GM12873 (cell line): Measurements from ENCODE around the gene CMTM5.

Source experiments
- TF ChIP-seq, protein P1 (sequence below): IDR thresholded peaks from 2 replicates; pipeline ENCODE4 v1.5.1; 2012; ENCODE audit warnings: low read depth, mild to moderate bottlenecking, moderate library complexity, low read length, control low read depth; ENCODE audit not compliant: insufficient read depth; ENCODE audit errors: missing control alignments

Gene CMTM5

DNA sequence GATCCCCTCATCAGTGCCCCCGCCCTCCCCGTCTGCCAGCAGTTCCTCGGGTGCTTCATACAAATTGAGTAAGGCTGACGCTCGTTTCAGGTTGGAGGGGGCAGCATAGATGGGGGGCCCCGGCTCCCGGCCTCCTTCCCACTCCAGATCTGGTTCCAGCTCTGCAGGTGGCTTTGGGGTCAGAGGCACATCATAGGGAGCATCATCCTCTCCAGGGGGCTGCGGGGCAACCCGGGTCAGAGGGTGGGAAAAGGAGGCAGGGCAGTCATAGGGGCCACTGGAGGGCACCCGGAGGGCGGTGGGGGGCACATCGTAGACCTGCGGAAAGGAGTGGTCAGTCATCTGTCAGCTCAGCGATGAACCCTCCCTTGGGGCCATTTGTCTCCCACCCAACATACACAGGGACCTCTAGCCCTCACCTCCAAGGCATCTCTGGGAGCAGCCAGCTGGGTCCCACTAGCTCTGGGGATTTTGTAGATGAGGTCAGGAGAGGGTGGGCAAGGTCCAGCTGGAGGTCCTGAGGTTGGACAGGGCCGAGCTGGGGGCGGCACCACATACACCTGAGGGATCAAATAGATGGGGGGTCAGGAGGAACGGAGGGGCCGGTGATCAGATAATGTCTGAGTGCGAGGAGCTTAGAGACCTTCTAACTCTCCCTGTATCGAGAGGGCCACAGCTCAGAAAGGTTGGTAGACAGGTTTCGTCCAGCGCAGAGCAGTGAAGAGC lies 17.0 kb upstream of the CMTM5 start:
- TF ChIP-seq, protein P1, sequence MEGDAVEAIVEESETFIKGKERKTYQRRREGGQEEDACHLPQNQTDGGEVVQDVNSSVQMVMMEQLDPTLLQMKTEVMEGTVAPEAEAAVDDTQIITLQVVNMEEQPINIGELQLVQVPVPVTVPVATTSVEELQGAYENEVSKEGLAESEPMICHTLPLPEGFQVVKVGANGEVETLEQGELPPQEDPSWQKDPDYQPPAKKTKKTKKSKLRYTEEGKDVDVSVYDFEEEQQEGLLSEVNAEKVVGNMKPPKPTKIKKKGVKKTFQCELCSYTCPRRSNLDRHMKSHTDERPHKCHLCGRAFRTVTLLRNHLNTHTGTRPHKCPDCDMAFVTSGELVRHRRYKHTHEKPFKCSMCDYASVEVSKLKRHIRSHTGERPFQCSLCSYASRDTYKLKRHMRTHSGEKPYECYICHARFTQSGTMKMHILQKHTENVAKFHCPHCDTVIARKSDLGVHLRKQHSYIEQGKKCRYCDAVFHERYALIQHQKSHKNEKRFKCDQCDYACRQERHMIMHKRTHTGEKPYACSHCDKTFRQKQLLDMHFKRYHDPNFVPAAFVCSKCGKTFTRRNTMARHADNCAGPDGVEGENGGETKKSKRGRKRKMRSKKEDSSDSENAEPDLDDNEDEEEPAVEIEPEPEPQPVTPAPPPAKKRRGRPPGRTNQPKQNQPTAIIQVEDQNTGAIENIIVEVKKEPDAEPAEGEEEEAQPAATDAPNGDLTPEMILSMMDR, result no peak

- TF ChIP-seq, protein P1, result no peak
Measured at GRCh38 chr14:23360496-23360895, 16.4 kb upstream of the CMTM5 start.

GRCh38 chr14:23361320-23361719 lies 15.5 kb upstream of the CMTM5 start:
- TF ChIP-seq, protein P1, result no peak

DNA sequence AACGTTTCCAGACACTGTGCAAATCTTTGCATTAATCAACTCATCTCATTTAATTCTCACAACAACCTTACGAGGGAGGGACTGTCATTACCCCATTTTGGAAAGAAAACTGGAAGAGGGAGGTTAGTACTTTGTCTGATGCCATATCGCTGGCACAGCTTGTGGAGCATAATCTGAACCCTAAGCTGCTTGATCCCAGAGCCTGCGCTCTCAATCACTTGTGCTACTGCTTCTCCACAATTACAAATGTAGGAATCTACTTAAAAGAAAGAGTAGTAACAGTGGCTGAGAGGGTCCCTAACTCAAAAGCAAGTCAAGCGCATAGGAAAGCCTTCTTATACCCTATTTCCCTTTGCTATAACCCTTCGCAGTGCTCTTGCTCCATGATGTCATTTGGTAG lies 15.1 kb upstream of the CMTM5 start:
- TF ChIP-seq, protein P1, result no peak

GRCh38 chr14:23362200-23362599 lies 14.6 kb upstream of the CMTM5 start:
- TF ChIP-seq, protein P1, result no peak

DNA sequence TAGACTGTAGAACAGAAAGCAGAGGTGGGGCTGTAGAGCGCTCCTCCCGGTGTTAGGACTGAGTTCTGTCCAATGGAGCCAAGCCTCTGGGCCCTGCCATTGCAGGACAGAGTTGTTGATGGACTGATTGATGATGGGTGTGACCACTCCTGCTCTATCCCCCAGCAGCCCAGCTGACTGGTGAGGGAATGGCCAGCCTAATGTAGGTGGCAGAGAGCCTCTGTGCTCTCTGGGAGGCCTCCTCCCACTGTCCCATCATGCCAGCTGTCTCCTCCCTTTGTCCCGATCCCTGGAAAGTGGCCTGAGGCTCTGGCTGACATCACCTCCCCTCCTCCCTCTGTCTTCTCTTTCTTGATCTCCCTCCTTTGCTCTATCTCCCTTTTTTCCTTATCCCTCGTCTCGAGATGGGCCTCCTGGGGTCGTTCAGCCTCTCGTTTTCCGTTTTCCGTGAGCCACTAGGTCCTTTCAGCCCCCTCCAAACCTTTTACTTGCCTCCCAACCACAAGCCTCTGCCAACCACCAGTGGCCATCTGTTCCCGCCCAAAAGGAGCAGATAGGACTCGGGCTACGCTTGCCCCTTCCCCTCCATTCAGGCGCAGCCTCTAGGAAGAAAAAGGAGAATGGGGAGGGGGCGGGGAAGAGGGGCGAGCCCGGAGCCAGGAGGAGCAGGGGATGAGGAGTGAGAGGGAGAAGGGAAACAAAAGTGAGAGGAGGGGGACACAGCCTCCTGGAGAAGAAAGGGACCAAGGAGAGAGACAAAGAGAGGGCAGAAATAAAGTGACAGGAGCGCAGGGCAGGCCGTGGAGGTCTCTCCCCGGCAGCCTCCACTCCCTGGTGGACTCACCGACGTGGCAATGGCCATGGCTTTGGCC lies 12.4 kb upstream of the CMTM5 start:
- TF ChIP-seq, protein P1, result no peak

- TF ChIP-seq, protein P1, result no peak
Measured at GRCh38 chr14:23365036-23365731, 11.7 kb upstream of the CMTM5 start, which contains the start of gene EFS. Gene EFS, minus strand, starts transcription at chr14:23365172. Its CDS starts 147 bp downstream, at chr14:23365025.
